ENCODE data around the gene XRCC5. TPM values are rescaled to one million over a fixed set of nuclear protein-coding genes. Genes with fewer than 3 reads are reported as not detected.

The XRCC5 gene
- polyA plus RNA-seq, 1 donor from 2014 or later = 279 TPM

- Histone ChIP-seq H3K9me2 (ENCODE audit: insufficient read depth, low read length) (no peaks in the 10 kb centered on the region), H2AFZ (ENCODE audit: low read depth, low read length) (no peak overlapping the region), H3K27ac (ENCODE audit: low read length) (no peak overlapping the region), H3K9me3 (ENCODE audit: low read length) (no peaks in the 10 kb centered on the region), H3K4me3 (ENCODE audit: low read length) (no peak overlapping the region), H3K27me3 (ENCODE audit: insufficient read depth, low read depth, low read length) (no peaks in the 10 kb centered on the region), H3K4me2 (ENCODE audit: low read length) (no peak overlapping the region), H3F3A (ENCODE audit: insufficient read depth, low read length, poor library complexity, severe bottlenecking) (no peaks in the 10 kb centered on the region), H3K36me3 (ENCODE audit: insufficient read depth, low read length) (peaks cover 8% of the 10 kb centered on the region), H3K9ac (ENCODE audit: low read length) (no peak overlapping the region), H3K79me2 (replicated peaks; ENCODE audit: insufficient read depth, low read length) (no peaks in the 10 kb centered on the region), H4K20me1 (ENCODE audit: insufficient read depth) (no peaks in the 10 kb centered on the region)
- TF ChIP-seq EP300 (conservative IDR thresholded peaks at IDR 0.05; ENCODE audit: poor library complexity, severe bottlenecking) = no peak
- TF ChIP-seq TAF1 (IDR thresholded peaks at IDR 0.05; ENCODE audit: low read depth) = no peak
- no peak for TF ChIP-seq MXI1 (conservative IDR thresholded peaks at IDR 0.05; ENCODE audit: poor library complexity, severe bottlenecking)
- no peak for TF ChIP-seq EZH2 (IDR thresholded peaks at IDR 0.05; ENCODE audit: borderline replicate concordance, insufficient read depth, low read length, poor library complexity, severe bottlenecking)
- TF ChIP-seq SMC3 (conservative IDR thresholded peaks at IDR 0.05; ENCODE audit: poor library complexity) = no peak
- no peak for TF ChIP-seq POLR2AphosphoS5 (IDR thresholded peaks at IDR 0.05)
- no peak for TF ChIP-seq REST (IDR thresholded peaks at IDR 0.05; ENCODE audit: borderline replicate concordance)
- no peak for TF ChIP-seq CTCF (IDR thresholded peaks at IDR 0.05; ENCODE audit: poor library complexity, severe bottlenecking)
- no peak for TF ChIP-seq RAD21 (conservative IDR thresholded peaks at IDR 0.05)
Observed at GRCh38 chr2:216098421-216099334, 10.5 kb upstream of the XRCC5 start.

GRCh38 chr2:216101109-216101508, 8.0 kb upstream of the XRCC5 start:
- Histone ChIP-seq H4K20me1 (ENCODE audit: insufficient read depth) (no peaks in the 10 kb centered on the region), H3K36me3 (ENCODE audit: insufficient read depth, low read length) (peaks cover 8% of the 10 kb centered on the region), H3K79me2 (replicated peaks; ENCODE audit: insufficient read depth, low read length) (no peaks in the 10 kb centered on the region), H3K9ac (ENCODE audit: low read length) (no peak overlapping the region), H3K9me3 (ENCODE audit: low read length) (no peaks in the 10 kb centered on the region), H3F3A (ENCODE audit: insufficient read depth, low read length, poor library complexity, severe bottlenecking) (no peaks in the 10 kb centered on the region), H3K4me3 (ENCODE audit: low read length) (no peak overlapping the region), H3K27ac (ENCODE audit: low read length) (no peak overlapping the region), H3K9me2 (ENCODE audit: insufficient read depth, low read length) (no peaks in the 10 kb centered on the region), H2AFZ (ENCODE audit: low read depth, low read length) (no peak overlapping the region), H3K27me3 (ENCODE audit: insufficient read depth, low read depth, low read length) (no peaks in the 10 kb centered on the region), H3K4me2 (ENCODE audit: low read length) (no peak overlapping the region)
- TF ChIP-seq REST (IDR thresholded peaks at IDR 0.05; ENCODE audit: borderline replicate concordance) (no peak), EP300 (conservative IDR thresholded peaks at IDR 0.05; ENCODE audit: poor library complexity, severe bottlenecking) (no peak), SMC3 (conservative IDR thresholded peaks at IDR 0.05; ENCODE audit: poor library complexity) (no peak), MXI1 (conservative IDR thresholded peaks at IDR 0.05; ENCODE audit: poor library complexity, severe bottlenecking) (no peak), RAD21 (conservative IDR thresholded peaks at IDR 0.05) (no peak)

Data from neural cell (in vitro differentiated cells).